ENCODE data around the gene PIPOX.

Gene PIPOX

DNA sequence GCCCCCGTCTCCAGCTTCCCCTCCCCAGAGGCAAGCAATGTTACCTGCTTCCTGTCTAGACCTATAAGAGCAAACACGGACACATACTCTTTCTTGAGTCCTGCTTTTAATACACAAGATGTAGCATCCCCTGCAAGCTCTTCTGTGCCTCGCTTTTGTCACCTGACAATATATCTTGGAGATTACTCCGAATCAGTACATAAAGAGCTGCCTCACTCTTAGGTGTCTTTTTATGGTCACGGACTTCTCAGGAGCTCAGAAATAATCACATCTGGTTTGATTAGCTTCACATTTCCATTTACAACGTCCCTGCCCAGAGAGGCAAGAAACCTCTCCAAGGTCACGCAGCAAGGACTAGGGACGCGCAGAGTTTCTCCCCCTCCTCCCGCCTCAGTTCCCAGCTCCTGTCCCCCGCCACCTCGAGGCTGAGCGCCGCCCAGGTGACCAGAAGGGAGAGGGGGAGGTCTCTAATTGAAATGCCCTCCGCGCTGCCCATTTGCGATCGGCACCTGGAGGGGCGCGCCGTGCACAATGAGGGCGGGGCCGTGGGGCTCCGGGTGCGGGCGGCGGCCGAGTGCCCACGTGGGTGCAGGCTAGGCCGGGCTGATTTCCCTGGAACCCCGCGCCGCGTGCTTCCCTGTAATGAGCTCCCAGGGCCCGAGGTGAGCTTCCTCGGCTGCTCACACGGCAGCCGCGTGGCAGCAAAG is 23.3 kb upstream of the PIPOX start:
- DNase-seq (ENCODE audit: extremely low read depth in 1 of 2, low read depth in 1 of 2) = no peak

DNA sequence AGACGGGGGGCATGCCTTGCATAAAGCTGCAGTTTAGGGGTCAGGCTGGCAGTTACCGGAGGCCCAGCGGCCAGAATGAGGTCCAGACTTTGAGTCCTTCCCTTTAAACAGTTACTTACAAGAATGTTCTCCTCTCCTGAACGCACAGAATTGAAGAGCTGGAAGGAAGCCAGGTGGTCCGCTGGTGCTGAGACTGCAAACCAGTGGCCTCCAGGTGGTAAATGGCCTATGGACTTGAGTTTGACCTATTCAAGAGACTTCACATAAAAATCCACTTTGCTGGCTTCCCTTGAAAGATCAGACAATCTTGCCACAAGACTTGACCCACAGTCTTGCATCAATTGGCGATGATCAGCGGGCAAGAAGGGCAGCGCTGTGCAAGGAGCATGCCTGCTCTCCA is 22.4 kb upstream of the PIPOX start:
- no peak for DNase-seq (ENCODE audit: extremely low read depth in 1 of 2, low read depth in 1 of 2)

DNA sequence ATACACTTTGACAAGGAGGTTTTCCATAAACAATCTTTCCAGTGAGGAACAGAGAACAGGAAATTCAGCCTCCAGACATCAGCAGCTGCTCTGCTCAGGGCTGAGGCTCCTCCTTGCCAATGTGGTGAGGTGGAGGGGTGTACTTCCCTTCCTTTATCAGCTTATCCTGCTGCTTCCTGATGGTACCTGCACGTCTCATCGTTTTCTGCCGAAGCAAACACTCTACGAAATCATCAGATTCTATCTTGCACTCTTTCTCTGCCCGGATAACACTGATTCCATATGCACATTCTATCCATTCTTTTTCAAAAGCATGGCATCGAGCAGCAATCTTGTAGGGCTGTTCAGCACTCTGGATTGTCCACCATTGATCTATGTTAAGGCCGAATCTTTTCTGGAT is 21.7 kb upstream of the PIPOX start:
- no peak for DNase-seq (ENCODE audit: extremely low read depth in 1 of 2, low read depth in 1 of 2)

DNA sequence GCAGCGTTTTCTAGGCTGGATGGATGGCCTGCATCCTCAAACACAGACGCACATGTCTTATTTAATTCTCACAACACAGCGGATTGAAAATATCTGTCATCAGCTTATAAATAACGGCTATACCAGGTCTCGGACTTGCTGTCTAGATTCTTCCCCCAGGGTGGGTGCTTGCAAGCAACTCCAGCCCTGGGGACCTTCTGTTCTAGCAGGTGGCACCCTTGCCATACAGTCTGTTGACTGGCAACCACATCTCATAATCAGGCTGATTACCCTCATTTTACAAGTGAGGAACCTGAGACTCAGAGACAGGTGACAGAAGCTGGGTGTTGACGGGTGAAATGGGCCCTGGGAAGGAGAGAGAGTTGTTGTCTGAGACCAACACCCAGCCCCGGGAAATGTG is 20.9 kb upstream of the PIPOX start:
- DNase-seq (ENCODE audit: extremely low read depth in 1 of 2, low read depth in 1 of 2) = no peak

- DNase-seq (ENCODE audit: extremely low read depth in 1 of 2, low read depth in 1 of 2) = no peak
Measured at GRCh38 chr17:29024316-29024952, 18.5 kb upstream of the PIPOX start.

- DNase-seq (ENCODE audit: extremely low read depth in 1 of 2, low read depth in 1 of 2) = no peak
Measured at GRCh38 chr17:29031488-29031887, 11.5 kb upstream of the PIPOX start.

DNA sequence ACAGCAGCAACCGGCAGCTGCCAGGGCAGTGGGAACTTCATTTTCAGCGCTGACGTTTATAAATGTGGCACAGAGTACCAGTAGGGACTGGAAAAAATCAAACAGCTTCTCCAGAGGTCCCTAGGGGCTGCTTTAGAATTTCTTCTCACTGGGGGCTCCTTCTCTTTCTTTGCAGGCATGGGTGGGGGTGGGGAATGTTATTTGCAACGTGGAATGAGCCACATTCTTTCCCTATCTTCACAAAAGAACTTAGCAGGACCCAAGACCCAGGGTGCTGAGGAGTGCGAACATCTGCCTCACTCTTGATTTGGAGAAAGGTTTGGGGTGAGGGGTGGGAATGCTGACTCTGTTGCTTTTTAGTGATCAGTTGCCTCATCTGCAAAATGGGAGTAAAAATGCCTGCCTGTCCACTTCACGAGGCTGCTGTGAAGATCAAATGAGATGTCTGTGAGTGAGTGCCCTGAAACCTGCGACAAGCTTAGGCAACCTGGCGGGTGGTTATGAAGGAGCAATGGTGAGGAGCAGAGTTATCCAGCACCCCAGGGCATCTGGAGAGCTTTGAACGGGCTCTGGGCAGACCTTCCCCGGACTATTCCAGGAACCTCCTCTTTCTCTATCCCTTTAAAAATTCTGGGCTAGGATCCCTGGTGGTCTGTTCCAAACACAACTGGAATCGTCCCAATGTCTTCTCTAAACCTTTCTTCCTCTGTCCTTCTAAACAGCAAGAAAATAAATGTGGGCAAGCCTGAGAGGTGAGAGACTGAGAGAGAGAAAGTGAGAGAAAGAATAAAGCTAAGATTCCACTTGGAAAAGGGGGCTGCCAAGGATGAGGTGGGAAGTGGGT is 10.7 kb upstream of the PIPOX start:
- DNase-seq (ENCODE audit: extremely low read depth in 1 of 2, low read depth in 1 of 2) = no peak

DNA sequence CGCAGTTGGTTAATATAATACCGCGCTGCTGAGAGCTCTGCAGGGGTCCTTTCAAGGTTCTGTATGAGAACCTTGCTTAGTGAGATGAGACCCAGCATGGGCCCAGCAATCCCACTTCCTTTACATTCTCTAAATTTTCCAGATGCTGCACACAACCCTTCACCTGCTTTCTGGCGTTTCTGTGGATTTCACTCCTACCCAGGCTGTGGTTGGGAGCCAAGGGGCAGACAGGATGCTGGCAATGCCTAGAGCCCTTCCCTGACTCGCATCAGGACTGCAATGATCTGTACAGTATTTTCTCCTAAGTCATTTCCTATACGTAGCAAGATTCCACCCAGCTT is 10.1 kb upstream of the PIPOX start:
- no peak for DNase-seq (ENCODE audit: extremely low read depth in 1 of 2, low read depth in 1 of 2)

- no peak for DNase-seq (ENCODE audit: extremely low read depth in 1 of 2, low read depth in 1 of 2)
Measured at GRCh38 chr17:29034510-29034909, 8.4 kb upstream of the PIPOX start.

GRCh38 chr17:29036584-29036983 is 6.4 kb upstream of the PIPOX start:
- no peak for DNase-seq (ENCODE audit: extremely low read depth in 1 of 2, low read depth in 1 of 2)

DNA sequence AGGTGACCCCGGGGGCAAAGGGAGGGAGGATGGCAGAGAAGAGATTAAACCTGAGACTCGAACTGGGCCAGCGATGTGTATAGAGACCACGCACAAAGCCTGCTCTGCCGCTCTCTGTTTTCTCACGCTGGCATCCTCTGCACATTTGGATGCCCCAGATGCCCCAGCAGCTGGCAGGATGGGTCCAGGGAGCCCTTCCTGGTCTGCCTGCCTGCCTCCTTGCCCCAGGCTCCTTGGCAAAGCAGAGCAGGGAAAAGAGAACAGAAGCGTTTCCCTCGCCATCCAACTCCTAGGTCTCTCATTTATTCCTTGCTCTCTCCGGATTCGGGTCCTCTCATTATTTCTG is 5.2 kb upstream of the PIPOX start:
- no peak for DNase-seq (ENCODE audit: extremely low read depth in 1 of 2, low read depth in 1 of 2)

- no peak for DNase-seq (ENCODE audit: extremely low read depth in 1 of 2, low read depth in 1 of 2)
Measured at GRCh38 chr17:29038085-29038795, 4.7 kb upstream of the PIPOX start.

GRCh38 chr17:29039764-29040598 is 3.0 kb upstream of the PIPOX start:
- no peak for DNase-seq (ENCODE audit: extremely low read depth in 1 of 2, low read depth in 1 of 2)

DNA sequence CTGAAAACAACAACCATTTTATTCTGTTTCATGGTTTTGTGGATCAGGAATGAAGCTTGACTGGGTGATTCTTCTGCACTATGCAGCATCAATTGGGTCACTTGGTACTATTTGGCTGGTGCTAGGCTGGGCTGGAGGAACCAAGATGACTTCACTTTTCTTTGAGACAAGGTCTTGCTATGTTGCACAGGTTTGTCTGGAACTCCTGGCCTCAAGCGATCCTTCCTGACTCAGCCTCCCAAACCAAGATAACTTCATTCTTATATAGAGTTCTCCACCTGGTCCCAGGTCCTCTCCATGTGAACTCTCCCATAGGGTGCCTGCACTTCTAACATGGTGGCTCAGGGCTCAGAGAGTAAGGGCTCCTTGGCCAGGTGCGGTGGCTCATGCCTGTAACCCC is 1.9 kb upstream of the PIPOX start:
- no peak for DNase-seq (ENCODE audit: extremely low read depth in 1 of 2, low read depth in 1 of 2)

DNA sequence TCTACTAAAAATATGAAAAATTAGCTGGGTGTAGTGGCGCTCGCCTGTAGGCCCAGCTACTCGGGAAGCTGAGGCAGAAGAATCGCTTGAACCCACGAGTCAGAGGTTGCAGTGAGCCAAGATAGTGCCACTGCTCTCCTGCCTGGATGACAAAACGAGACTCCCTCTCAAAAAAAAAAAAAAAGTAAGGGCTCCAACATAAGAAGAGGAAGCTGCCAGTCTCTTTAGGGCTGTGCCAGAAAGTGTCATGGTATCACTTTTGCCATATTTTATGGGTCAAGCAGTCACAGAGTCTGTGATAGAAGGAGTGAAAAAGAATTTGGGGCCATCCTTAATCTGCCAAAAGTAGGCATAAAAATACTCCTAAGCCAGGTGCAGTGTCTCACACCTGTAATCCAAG is 1.4 kb upstream of the PIPOX start:
- DNase-seq (ENCODE audit: extremely low read depth in 1 of 2, low read depth in 1 of 2) = no peak

GRCh38 chr17:29042026-29042678 is 789 bp upstream of the PIPOX start:
- DNase-seq (ENCODE audit: extremely low read depth in 1 of 2, low read depth in 1 of 2) = no peak

- DNase-seq (ENCODE audit: extremely low read depth in 1 of 2, low read depth in 1 of 2) = no peak
Measured at GRCh38 chr17:29043539-29044145, 701 bp downstream of the PIPOX start.

GRCh38 chr17:29045026-29045425 is 2.1 kb downstream of the PIPOX start:
- DNase-seq (ENCODE audit: extremely low read depth in 1 of 2, low read depth in 1 of 2) = no peak

DNA sequence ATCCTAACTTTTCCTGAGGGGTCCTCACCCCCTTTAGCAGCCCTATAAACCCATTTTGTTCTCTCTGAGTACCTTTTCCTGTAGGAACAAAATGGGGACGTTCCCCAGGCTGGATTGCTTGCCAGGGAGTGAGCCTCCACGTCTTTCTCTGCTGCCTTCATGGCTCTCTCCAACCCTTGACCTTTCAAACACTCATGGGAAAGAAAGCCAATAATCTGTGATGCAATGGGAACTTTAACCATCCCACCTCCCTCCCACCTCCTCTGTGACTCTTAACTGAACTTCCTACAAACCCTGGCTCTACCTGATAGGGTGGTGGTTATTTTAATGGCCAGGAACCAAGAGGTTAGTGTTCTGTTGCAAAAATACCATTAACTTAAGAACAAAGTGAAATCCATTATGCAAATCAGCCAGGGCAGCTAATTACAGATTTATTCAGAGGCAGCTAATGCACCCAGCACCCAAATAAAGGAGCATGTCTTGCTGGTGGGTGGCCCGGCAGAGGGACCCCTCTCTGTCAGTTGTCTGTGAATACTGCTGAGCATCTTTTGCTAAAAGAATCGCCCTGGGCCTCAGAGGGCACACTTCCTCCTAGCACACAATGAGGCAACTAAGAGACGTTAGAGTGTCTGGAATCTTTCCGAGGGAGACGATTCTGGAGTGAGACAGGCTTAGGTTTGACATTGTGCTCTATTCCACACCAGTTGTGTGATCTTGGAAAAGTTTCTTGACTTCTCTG is 3.0 kb downstream of the PIPOX start:
- no peak for DNase-seq (ENCODE audit: extremely low read depth in 1 of 2, low read depth in 1 of 2)

Measured in activated CD8-positive, alpha-beta memory T cell treated with anti-CD3 and anti-CD28 coated beads for 1 hour (primary cell).